ENCODE measurements around the gene SIGLEC7. TPM values are rescaled to one million over a fixed set of nuclear protein-coding genes. Genes with fewer than 3 reads are reported as not detected.

SIGLEC7 gene
- total RNA-seq = not detected in 2 replicates
- not detected for polyA plus RNA-seq (2012)

GRCh38 chr19:51142119-51142518, at the start of gene SIGLEC7:
TSS of gene SIGLEC7 (plus strand) at chr19:51142301. CDS start at chr19:51142370, 69 bp downstream.
- no peak for DNase-seq (ENCODE audit: low read depth)

- no peak for DNase-seq (ENCODE audit: low read depth)
Observed at GRCh38 chr19:51093101-51093500, 49.0 kb upstream of the SIGLEC7 start.

- no peak for DNase-seq (ENCODE audit: low read depth)
Observed at GRCh38 chr19:51093510-51094345, 48.4 kb upstream of the SIGLEC7 start.

DNA sequence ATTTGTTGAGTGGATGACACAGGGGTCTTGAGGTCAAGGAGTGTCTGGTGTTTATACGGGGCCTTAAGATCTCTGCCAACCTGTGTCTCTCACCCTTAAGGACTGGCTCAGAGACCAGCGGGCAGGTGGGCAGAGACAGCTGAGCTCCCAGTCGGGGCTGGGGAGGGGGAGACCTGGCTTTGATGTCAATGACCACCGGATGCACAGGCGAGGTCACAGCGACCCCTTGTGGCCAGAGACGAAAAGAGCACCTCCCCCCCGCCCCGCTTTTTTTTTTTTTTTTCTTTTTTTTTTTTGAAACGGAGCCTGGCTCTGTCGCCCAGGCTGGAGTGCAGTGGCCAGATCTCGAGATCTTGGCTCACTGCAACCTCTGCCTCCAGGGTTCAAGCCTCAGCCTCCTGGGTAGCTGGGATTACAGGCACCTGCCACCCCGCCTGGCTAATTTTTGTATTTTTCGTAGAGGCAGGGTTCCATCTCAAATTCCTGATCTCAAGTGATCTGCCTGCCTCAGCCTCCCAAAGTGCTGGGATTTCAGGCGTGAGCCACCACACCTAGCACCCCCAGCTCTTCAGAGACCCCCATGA, 47.3 kb upstream of the SIGLEC7 start:
- peak; percentile 22 for DNase-seq (ENCODE audit: low read depth)

DNA sequence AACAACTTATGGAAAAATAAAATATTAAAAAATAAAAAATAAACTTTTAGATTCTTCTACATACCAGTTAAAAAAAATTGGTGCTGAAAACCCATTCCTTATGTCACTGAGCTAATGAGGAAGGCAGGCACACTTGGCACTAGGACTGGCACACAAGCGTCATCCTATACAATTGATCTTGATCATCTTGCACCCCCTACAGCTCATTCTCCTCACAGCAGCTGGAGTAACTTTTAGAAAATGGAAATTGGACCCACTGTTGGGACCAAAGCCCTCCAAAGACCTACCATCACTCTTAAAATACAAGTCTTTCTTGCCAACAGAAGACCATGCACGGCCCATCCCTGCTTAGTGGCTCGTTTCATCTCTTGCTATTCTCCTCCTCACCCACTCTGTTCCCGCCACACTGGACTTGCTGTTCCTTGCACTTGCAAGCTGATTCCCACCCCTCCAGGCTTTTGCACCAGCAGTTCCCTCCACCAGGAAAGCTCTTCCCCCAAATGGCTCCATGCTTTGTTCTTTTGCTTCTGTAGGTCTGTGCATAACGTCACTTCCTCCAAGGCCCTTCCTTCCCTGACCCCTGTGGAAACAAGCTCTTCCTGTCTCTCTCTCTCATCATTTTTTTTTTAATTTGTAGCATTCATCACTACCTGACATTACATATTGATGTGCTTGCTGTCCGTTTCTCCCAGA, 45.5 kb upstream of the SIGLEC7 start:
- DNase-seq (ENCODE audit: low read depth) = no peak

DNA sequence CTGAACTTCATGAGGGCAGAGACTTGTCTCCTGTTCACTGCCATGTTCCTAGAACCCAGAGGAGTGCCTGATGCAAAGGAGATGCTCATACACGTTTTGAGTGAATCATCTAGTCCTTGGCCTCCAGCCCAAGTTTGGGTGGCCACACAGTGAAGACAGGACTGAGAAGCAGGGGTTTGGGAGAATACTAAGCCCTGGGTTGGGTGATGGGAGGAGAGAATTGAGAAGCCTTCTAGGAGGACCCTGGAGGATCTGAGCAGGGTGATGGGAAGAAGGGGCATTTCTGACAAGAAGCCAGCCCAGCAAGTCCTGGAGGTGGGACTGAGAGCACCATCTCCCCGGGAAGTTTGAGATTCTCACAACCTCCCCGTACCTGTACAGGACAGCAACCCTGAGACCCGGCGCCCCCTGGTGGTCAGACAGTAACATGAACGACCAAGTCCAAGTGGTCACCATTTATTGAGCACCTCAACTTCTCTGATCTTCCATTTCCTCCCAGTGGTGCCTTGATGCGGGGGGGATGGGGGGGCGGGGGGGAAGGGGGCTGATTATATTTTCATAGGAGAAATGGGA, 44.8 kb upstream of the SIGLEC7 start:
- peak; percentile 13 for DNase-seq (ENCODE audit: low read depth)

DNA sequence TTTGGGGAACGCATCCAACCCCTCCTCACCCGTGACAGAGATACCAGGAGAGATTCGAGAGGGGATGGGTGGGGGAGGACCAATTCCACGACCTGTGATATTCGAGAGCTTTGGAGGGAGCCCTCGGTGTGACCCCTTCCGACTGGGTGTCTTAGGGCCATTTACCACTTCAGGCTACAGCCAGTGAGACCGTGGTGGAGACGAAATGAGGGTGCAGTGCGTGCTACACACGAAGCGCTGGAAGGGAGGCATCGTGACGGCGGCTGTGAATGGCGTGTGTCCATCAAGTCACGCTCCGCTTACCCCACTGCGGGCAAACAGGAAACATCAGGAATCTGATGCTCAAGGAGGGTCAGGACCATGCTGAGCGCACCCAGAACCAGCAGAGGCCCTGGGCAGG, 44.3 kb upstream of the SIGLEC7 start:
- no peak for DNase-seq (ENCODE audit: low read depth)

GRCh38 chr19:51098365-51099046, 43.6 kb upstream of the SIGLEC7 start:
- no peak for DNase-seq (ENCODE audit: low read depth)

DNA sequence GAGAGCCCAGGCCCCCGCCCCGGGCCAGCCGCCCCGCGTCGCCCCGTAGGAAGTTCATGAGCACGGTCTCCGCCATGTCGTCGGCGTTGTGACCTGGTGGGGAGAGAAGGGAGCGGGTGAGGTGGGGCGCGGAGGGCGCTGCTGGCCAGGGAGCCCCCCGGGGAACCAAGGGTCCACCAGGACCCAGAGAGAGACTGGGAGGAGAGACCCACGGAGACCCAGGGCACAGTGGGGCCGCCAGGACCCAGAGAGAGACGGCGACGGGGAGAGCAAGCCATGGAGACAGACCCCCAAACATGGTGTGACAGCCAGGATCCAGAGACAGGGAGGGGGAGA, 43.1 kb upstream of the SIGLEC7 start:
- no peak for DNase-seq (ENCODE audit: low read depth)

DNA sequence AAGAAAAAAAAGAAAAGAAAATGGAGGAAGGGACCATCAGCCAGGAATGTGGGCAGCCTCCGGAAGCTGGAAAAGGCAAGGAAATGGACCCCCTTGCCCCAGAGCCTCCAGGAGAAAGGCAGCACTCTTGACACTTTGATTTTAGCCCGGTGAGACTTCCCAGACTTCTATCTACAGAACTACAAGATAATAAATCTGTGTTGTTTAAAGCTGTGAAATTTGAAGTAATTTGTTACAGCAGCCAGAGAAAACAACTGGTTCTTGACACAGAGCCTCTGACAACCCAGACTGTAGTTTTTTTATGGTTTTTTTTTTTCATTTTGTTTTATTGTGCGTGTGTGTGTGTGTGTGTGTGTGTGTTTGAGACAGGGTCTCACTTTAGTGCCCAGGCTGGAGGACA, 41.5 kb upstream of the SIGLEC7 start:
- no peak for DNase-seq (ENCODE audit: low read depth)

DNA sequence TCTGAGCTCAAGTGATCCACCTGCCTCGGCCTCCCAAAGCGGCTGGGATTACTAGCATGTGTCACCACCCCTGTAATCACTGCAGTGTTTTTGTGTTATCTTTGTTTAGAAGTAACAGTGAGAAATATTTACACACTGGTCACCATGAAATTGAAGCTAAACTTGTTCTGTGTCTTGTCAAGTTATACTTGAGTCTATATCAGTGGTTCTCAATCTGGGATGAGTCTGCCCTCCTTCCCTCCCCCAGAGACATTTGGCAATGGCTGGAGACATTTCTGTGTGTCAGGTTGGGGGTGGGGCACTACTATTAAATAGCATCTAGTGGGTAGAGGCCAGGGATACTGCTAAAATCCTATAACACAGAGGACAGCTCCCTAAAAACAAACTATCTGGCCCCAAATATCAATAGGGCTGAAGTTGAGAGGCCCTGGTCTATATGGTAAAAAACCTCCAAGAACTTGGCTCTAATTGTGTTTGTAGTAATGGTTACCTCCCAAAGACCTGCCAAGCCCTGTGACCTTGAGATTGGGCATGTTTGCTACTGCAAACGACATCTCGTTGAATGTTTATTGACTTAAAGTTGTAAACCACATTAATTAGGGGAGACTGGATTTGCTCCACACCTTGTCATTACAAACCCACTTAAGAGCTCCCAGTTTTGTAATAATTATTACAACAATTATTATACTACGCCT, 40.8 kb upstream of the SIGLEC7 start:
- DNase-seq (ENCODE audit: low read depth) = no peak

DNA sequence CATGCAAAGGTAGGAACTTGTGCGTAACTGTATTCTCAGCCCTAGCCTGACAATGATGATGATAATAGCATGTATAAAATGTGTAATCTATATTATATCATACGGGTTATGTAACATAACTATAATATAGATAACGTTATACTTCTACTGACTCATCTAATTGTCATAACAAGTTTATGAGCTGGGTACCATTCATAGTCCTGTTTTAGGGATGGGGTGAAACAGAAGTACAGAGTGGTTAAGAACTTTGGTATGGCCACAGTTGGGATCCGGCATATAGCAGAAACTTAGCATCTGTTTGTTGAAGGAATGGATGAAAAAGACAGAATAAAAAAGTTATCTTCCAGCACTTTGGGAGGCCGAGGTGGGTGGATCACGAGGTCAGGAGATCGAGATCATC, 39.1 kb upstream of the SIGLEC7 start:
- DNase-seq (ENCODE audit: low read depth) = no peak

DNA sequence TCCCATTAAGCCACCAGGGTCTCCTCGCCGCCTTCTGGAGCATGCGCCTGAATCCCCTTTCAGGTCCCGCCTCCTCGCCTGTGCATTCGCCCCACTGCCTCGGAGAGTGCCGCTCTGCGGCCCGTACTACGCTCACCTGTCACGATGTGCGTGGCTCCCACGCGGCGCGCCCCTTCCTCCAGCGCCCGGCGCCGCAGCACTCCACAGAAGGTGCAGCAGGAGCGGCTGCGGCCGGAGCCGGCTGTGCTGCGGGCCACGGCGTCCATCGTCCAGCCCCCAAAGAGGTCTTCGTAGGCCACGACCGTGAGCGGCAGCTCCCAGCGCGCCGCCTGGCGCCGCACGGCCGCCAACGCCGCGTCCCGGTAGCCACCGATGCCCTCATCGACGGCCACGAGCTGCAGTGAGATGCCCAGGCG, 38.2 kb upstream of the SIGLEC7 start:
- no peak for DNase-seq (ENCODE audit: low read depth)

- no peak for DNase-seq (ENCODE audit: low read depth)
Observed at GRCh38 chr19:51107406-51108065, 34.6 kb upstream of the SIGLEC7 start.

DNA sequence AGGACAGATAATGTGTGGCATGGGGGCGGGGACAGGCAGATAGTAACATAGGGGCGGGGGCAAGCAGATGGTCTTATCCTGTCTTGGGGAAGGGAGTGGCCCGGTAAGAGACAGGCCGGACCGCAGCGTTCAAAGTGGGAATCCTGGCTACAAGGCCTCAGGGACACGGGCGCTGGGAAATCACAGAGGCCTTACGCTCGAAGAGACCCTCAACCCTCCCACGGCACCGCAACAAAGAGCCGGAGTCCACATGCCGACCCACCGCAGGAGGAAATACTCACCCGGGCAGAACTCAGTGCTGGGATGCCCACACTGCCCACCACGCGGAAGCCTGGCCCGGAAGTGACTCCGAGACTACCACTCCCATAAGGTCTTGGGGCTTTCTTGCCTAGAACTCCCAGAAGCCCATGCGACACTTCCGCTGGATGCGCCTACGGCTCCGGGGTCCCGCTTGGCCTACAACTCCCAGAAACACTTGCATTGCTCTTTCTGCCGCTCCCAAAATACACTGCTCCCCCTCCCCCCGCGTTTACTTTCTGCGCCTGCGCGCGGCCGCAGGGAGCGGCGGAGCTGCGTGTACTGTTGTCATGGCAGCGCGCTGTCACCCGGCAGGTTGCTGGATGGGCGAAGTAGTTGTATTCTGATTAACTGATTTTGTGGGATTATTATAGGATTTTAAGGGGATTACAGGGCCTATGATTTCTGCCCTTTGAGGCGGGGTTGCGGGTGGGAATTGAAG, 33.9 kb upstream of the SIGLEC7 start, which contains the start of gene CTU1:
Gene CTU1, minus strand, starts transcription at position 344 of the 739 bp plus-strand sequence. CDS start 3,840 bp downstream, outside the sequence.
- DNase-seq (ENCODE audit: low read depth) = peak; percentile 100

- no peak for DNase-seq (ENCODE audit: low read depth)
Observed at GRCh38 chr19:51108805-51109146, 33.3 kb upstream of the SIGLEC7 start.

DNA sequence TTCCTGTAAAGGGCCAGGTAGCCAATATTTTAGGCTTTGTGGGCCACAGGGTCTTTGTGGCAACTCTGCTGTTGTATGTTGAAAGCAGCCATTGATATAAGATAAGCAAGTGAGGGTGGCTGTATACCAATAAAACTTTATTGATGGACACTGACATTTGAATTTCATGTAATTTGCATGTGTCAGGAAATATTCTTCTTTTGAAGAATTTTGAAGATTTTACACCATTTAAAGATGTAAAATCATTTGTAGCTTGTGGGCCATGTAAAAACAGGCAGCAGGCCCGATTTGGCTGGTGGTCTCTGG, 31.5 kb upstream of the SIGLEC7 start:
- DNase-seq (ENCODE audit: low read depth) = no peak

DNA sequence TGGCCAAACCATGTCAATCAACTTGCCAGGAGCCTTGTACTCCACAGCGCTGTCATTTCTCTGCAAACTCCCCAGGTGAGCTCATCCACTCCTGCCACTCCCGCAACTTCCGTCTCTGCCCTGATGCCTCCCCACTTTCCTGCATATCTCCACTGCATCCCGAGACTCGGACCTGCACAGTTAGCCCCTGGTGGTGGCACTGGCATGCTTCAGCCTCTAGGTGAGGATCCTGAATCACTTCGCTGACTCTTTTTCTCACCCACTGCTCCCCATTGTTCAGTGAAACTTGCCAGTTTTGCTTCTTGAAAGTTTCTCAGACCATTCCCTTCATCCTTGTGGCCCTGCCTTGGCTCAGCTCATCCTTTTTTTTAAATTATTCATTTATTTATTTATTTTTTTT, 30.5 kb upstream of the SIGLEC7 start:
- no peak for DNase-seq (ENCODE audit: low read depth)

GRCh38 chr19:51114087-51114729, 27.9 kb upstream of the SIGLEC7 start:
- DNase-seq (ENCODE audit: low read depth) = no peak
